GM12878 (cell line): ENCODE results near the gene ABHD6. TPM values are rescaled to one million over a fixed set of nuclear protein-coding genes. Genes with fewer than 3 reads are reported as not detected.

Experiments used
- CBX3 ChIP-seq: fragments of 200-600 bp; sonication (generic); IDR thresholded peaks from 2 replicates; pipeline ENCODE4 v1.6.1; 2016; ENCODE audit warnings: low read depth, borderline replicate concordance
- FOS ChIP-seq: IDR thresholded peaks from 3 replicates; pipeline ENCODE4 v1.6.1; 2011; ENCODE audit warnings: borderline replicate concordance; ENCODE audit not compliant: insufficient read length; ENCODE audit errors: extremely low read depth
- FOXM1 ChIP-seq: IDR thresholded peaks from 2 replicates; pipeline ENCODE4 v1.6.1; 2012; ENCODE audit warnings: low read depth, mild to moderate bottlenecking, inconsistent platforms, low read length, moderate library complexity
- HDAC6 ChIP-seq: fragments of 200-600 bp; sonication (generic); IDR thresholded peaks from one replicate; pipeline ENCODE4 v1.8.0; 2017; ENCODE audit warnings: antibody characterized with exemption; ENCODE audit not compliant: unreplicated experiment
- HDGF ChIP-seq: fragments of 450-650 bp; IDR thresholded peaks from 2 replicates; pipeline ENCODE4 v1.6.1; 2016; ENCODE audit warnings: antibody characterized with exemption
- IRF4 ChIP-seq: IDR thresholded peaks from 2 replicates; pipeline ENCODE4 v1.6.1; 2011; ENCODE audit warnings: low read depth, low read length
- JUNB ChIP-seq: IDR thresholded peaks from 2 replicates; pipeline ENCODE4 v1.6.1; 2016; ENCODE audit warnings: antibody characterized with exemption, mild to moderate bottlenecking
- POU2F2 ChIP-seq: IDR thresholded peaks from 3 replicates; pipeline ENCODE4 v1.6.1; 2011; ENCODE audit warnings: low read depth, mild to moderate bottlenecking, low read length, borderline replicate concordance
- RUNX3 ChIP-seq: IDR thresholded peaks from 2 replicates; pipeline ENCODE4 v1.6.1; 2012; ENCODE audit warnings: low read length, inconsistent platforms
- WRNIP1 ChIP-seq: IDR thresholded peaks from 2 replicates; pipeline ENCODE4 v1.6.1; 2011; ENCODE audit warnings: low read depth, low read length, improper control_type of control experiment, borderline replicate concordance
- ZBTB33 ChIP-seq: fragments of 450-650 bp; IDR thresholded peaks from 2 replicates; pipeline ENCODE4 v1.6.1; 2017; ENCODE audit warnings: mild to moderate bottlenecking
- polyA plus RNA-seq, 11 experiments: library from polyadenylated mRNA; depleted of rRNA in 4 of 11; unstranded in 6 of 11; stranded (reverse) in 5 of 11; fragments of >200 nt; fragmentation: Nextera tagmentation in 4 of 11; fragmentation: Illumina TruSeq in 1 of 11; extraction: Ambion mirVana in 4 of 11; extraction: Trizol in 1 of 11; gene quantifications; 1 replicate in 1 of 11; 2 replicates in 10 of 11; pipeline versions ENCODE4 v1.2.1 to v1.2.3, GENCODE V29; 2011 to 2016; ENCODE audit warnings: inconsistent platforms in 2 of 11, missing spikeins in 2 of 11, low read depth in 1 of 11
- total RNA-seq, 4 experiments: library from RNA; depleted of rRNA in 3 of 4; stranded (reverse); fragments of >200 nt in 3 of 4; fragmentation: Illumina TruSeq in 1 of 4; extraction: Trizol in 1 of 4; gene quantifications; 2 replicates each; pipeline versions ENCODE4 v1.2.1 to v1.2.3, GENCODE V29; 2013 to 2021

Gene ABHD6
- total and polyA plus RNA-seq, 10 of the 15 experiments (the other 5 are each of a cell fraction or from before 2014, with no cell fraction given), result 1.4 to 33.2 (median 3.2) TPM

GRCh38 chr3:58214484-58215316, 22.9 kb upstream of the ABHD6 start (continued):
- TF ChIP-seq HDGF, result peak; percentile 12
- no peak for TF ChIP-seq HDAC6
- TF ChIP-seq IRF4, result peak; percentile 88
- TF ChIP-seq JUNB, result peak; percentile 54
- no peak for TF ChIP-seq FOS
- TF ChIP-seq FOXM1, result peak; percentile 88
- 0 out of 2 replicates have a peak, but pooled peaks have one; percentile 66 for TF ChIP-seq WRNIP1
- peak; percentile 94 for TF ChIP-seq POU2F2
- no peak for TF ChIP-seq ZBTB33
- no peak for TF ChIP-seq CBX3
- TF ChIP-seq RUNX3, result peak; percentile 63; the same call in 1 of the 2 replicates
